Activated naive CD8-positive, alpha-beta T cell treated with anti-CD3 and anti-CD28 coated beads, Interleukin-2, amount 10 ng/mL, durations not matched to agents 7 days and 5 days (primary cell): ENCODE measurements around the gene GREM1. TPM values are rescaled to one million over a fixed set of nuclear protein-coding genes. Genes with fewer than 3 reads are reported as not detected.

Source experiments
- ATAC-seq: fragments of 150-1000 bp; cut with Tn5 transposase; one replicate; pipeline ENCODE4 v1.10.0; 2021; ENCODE audit warnings: low read depth, moderate library complexity
- POLR2A ChIA-PET: fragments of 350-600 bp; sonication (Branson Sonifier 250); formaldehyde crosslinking; loops from one replicate; lab custom pipeline; 2021; ENCODE audit warnings: antibody characterized with exemption; lab: Charles Lee
- DNase-seq: peaks from one replicate; pipeline ENCODE4 v3.0.0; 2021
- H3K27ac Mint-ChIP-seq: one replicate; pipeline ENCODE4 v1.8.0; 2022; ENCODE audit warnings: mild to moderate bottlenecking, mixed read lengths
- H3K27me3 Mint-ChIP-seq: one replicate; pipeline ENCODE4 v1.8.0; 2022; ENCODE audit warnings: mild to moderate bottlenecking, moderate library complexity, mixed read lengths
- H3K36me3 Mint-ChIP-seq: one replicate; pipeline ENCODE4 v1.8.0; 2021; ENCODE audit warnings: mild to moderate bottlenecking, mixed read lengths
- H3K4me1 Mint-ChIP-seq: one replicate; pipeline ENCODE4 v1.8.0; 2021; ENCODE audit warnings: mixed read lengths
- H3K4me3 Mint-ChIP-seq: one replicate; pipeline ENCODE4 v1.8.0; 2022; ENCODE audit warnings: mild to moderate bottlenecking, moderate library complexity, mixed read lengths
- H3K9me3 Mint-ChIP-seq: one replicate; pipeline ENCODE4 v1.8.0; 2021; ENCODE audit warnings: mixed read lengths
- total RNA-seq, 2 experiments: library from RNA; stranded (reverse); gene quantifications; one replicate each; pipeline ENCODE4 v1.2.3, GENCODE V29; 2021

Gene GREM1
- total RNA-seq = not detected

- H3K9me3 Mint-ChIP-seq = no peaks in the 10 kb centered on the region
- no peak for ATAC-seq
Measured at GRCh38 chr15:32717426-32718226, at the start of gene GREM1. GREM1 (plus strand) TSS chr15:32718004; CDS start chr15:32730691, 12,687 bp downstream.

GRCh38 chr15:32668942-32669341 is 48.9 kb upstream of the GREM1 start:
- Mint-ChIP-seq H3K36me3 (peaks cover 5% of the 10 kb centered on the region), H3K27me3 (no peaks in the 10 kb centered on the region), H3K4me3 (no peak overlapping the region), H3K9me3 (no peaks in the 10 kb centered on the region), H3K27ac (no peak overlapping the region), H3K4me1 (no peaks in the 10 kb centered on the region)
- DNase-seq (no peak), ATAC-seq (no peak)
- POLR2A ChIA-PET = no interaction called here

More at GRCh38 chr15:32717426-32718226, at the start of gene GREM1:
- no peaks in the 10 kb centered on the region for H3K36me3 Mint-ChIP-seq
- H3K4me3 Mint-ChIP-seq = peak within 1 kb of the TSS; percentile 52
- peak; percentile 28 for DNase-seq
- H3K4me1 Mint-ChIP-seq = peaks cover 15% of the 10 kb centered on the region
- POLR2A ChIA-PET = no interaction called here
- H3K27ac Mint-ChIP-seq = no peak within 1 kb of the TSS
- H3K27me3 Mint-ChIP-seq = peaks cover 82% of the 10 kb centered on the region

GRCh38 chr15:32669896-32670611 is 47.8 kb upstream of the GREM1 start:
- Mint-ChIP-seq H3K4me3 (no peak overlapping the region), H3K9me3 (no peaks in the 10 kb centered on the region), H3K4me1 (no peaks in the 10 kb centered on the region), H3K36me3 (peaks cover 5% of the 10 kb centered on the region), H3K27ac (no peak overlapping the region), H3K27me3 (no peaks in the 10 kb centered on the region)
- DNase-seq (no peak), ATAC-seq (no peak)
- POLR2A ChIA-PET = interaction anchor here (0.7 kb wide), 1 partner anchor 76 kb away, joined by 4 read pairs; no protein-coding TSS in a partner anchor

- no peaks in the 10 kb centered on the region for H3K4me1 Mint-ChIP-seq
- peaks cover 8% of the 10 kb centered on the region for H3K36me3 Mint-ChIP-seq
- POLR2A ChIA-PET = no interaction called here
- no peak overlapping the region for H3K27ac Mint-ChIP-seq
- no peaks in the 10 kb centered on the region for H3K9me3 Mint-ChIP-seq
- no peak overlapping the region for H3K4me3 Mint-ChIP-seq
- no peak for ATAC-seq
- H3K27me3 Mint-ChIP-seq = no peaks in the 10 kb centered on the region
- no peak for DNase-seq
Measured at GRCh38 chr15:32670623-32671022, 47.2 kb upstream of the GREM1 start.

- ATAC-seq (no peak), DNase-seq (no peak)
- Mint-ChIP-seq H3K36me3 (peaks cover 8% of the 10 kb centered on the region), H3K4me1 (no peaks in the 10 kb centered on the region), H3K4me3 (no peak overlapping the region), H3K9me3 (no peaks in the 10 kb centered on the region), H3K27ac (no peak overlapping the region), H3K27me3 (no peaks in the 10 kb centered on the region)
- POLR2A ChIA-PET = interaction anchor here (1.0 kb wide), 1 partner anchor 8 kb away, joined by 3 read pairs; no protein-coding TSS in a partner anchor
Measured at GRCh38 chr15:32671339-32672325, 46.2 kb upstream of the GREM1 start.

GRCh38 chr15:32674681-32675080 is 43.1 kb upstream of the GREM1 start:
- Mint-ChIP-seq H3K27me3 (no peaks in the 10 kb centered on the region), H3K9me3 (no peaks in the 10 kb centered on the region), H3K36me3 (peaks cover 2% of the 10 kb centered on the region), H3K4me1 (no peaks in the 10 kb centered on the region), H3K4me3 (no peak overlapping the region), H3K27ac (no peak overlapping the region)
- DNase-seq (no peak), ATAC-seq (no peak)
- POLR2A ChIA-PET = no interaction called here

GRCh38 chr15:32675466-32675865 is 42.3 kb upstream of the GREM1 start:
- Mint-ChIP-seq H3K27me3 (no peaks in the 10 kb centered on the region), H3K27ac (no peak overlapping the region), H3K4me3 (no peak overlapping the region), H3K36me3 (peaks cover 4% of the 10 kb centered on the region), H3K9me3 (no peaks in the 10 kb centered on the region), H3K4me1 (no peaks in the 10 kb centered on the region)
- DNase-seq (no peak), ATAC-seq (no peak)
- POLR2A ChIA-PET = no interaction called here

GRCh38 chr15:32676169-32676568 is 41.6 kb upstream of the GREM1 start:
- Mint-ChIP-seq H3K27me3 (no peaks in the 10 kb centered on the region), H3K4me1 (no peaks in the 10 kb centered on the region), H3K9me3 (no peaks in the 10 kb centered on the region), H3K36me3 (peaks cover 5% of the 10 kb centered on the region), H3K27ac (no peak overlapping the region), H3K4me3 (no peak overlapping the region)
- POLR2A ChIA-PET = no interaction called here
- DNase-seq = no peak
- ATAC-seq = no peak

- Mint-ChIP-seq H3K4me1 (no peaks in the 10 kb centered on the region), H3K36me3 (peaks cover 5% of the 10 kb centered on the region), H3K27me3 (no peaks in the 10 kb centered on the region), H3K9me3 (no peaks in the 10 kb centered on the region), H3K4me3 (no peak overlapping the region), H3K27ac (no peak overlapping the region)
- DNase-seq = no peak
- ATAC-seq = no peak
- POLR2A ChIA-PET = no interaction called here
Measured at GRCh38 chr15:32677238-32677750, 40.5 kb upstream of the GREM1 start.

GRCh38 chr15:32679298-32679690 is 38.5 kb upstream of the GREM1 start:
- peaks cover 10% of the 10 kb centered on the region for H3K4me1 Mint-ChIP-seq
- H3K4me3 Mint-ChIP-seq = no peak overlapping the region
- H3K27ac Mint-ChIP-seq = no peak overlapping the region
- H3K27me3 Mint-ChIP-seq = no peaks in the 10 kb centered on the region
- DNase-seq (no peak), ATAC-seq (no peak)
- POLR2A ChIA-PET = no interaction called here
- H3K36me3 Mint-ChIP-seq = peaks cover 15% of the 10 kb centered on the region
- no peaks in the 10 kb centered on the region for H3K9me3 Mint-ChIP-seq

- H3K4me1 Mint-ChIP-seq = peaks cover 13% of the 10 kb centered on the region
- no peaks in the 10 kb centered on the region for H3K9me3 Mint-ChIP-seq
- H3K27me3 Mint-ChIP-seq = no peaks in the 10 kb centered on the region
- peaks cover 21% of the 10 kb centered on the region for H3K36me3 Mint-ChIP-seq
- H3K27ac Mint-ChIP-seq = no peak overlapping the region
- H3K4me3 Mint-ChIP-seq = no peak overlapping the region
- DNase-seq (no peak), ATAC-seq (no peak)
- POLR2A ChIA-PET = no interaction called here
Measured at GRCh38 chr15:32682569-32682968, 35.2 kb upstream of the GREM1 start.

GRCh38 chr15:32682977-32683630 is 34.7 kb upstream of the GREM1 start:
- DNase-seq = no peak
- Mint-ChIP-seq H3K27ac (no peak overlapping the region), H3K27me3 (no peaks in the 10 kb centered on the region), H3K4me1 (peaks cover 13% of the 10 kb centered on the region), H3K36me3 (peaks cover 21% of the 10 kb centered on the region), H3K9me3 (no peaks in the 10 kb centered on the region), H3K4me3 (no peak overlapping the region)
- no peak for ATAC-seq
- POLR2A ChIA-PET = no interaction called here
